Rectal smooth muscle tissue (tissue), 1 donor: ENCODE measurements around the gene ZNF429.
"Not testable (repeated sequence)": the region's sequence is repeated elsewhere in the genome, so short reads cannot be mapped to it uniquely, and the experiment has no call there.

Experiments
- H3K27ac ChIP-seq: one replicate; pipeline ENCODE4 v1.7.0; 2013; ENCODE audit warnings: low read depth, low read length, inconsistent platforms
- H3K27me3 ChIP-seq: one replicate; pipeline ENCODE4 v1.7.0; 2013; ENCODE audit warnings: low read length; ENCODE audit not compliant: control insufficient read depth, insufficient read depth
- H3K36me3 ChIP-seq: one replicate; pipeline ENCODE4 v1.7.0; 2013; ENCODE audit warnings: low read length; ENCODE audit not compliant: control insufficient read depth, insufficient read depth
- H3K4me1 ChIP-seq: one replicate; pipeline ENCODE4 v1.7.0; 2013; ENCODE audit warnings: low read length; ENCODE audit not compliant: control insufficient read depth, insufficient read depth
- H3K4me3 ChIP-seq: one replicate; pipeline ENCODE4 v1.7.0; 2013; ENCODE audit warnings: low read length
- H3K9ac ChIP-seq: one replicate; pipeline ENCODE4 v1.7.0; 2013; ENCODE audit warnings: low read length

Gene ZNF429

DNA sequence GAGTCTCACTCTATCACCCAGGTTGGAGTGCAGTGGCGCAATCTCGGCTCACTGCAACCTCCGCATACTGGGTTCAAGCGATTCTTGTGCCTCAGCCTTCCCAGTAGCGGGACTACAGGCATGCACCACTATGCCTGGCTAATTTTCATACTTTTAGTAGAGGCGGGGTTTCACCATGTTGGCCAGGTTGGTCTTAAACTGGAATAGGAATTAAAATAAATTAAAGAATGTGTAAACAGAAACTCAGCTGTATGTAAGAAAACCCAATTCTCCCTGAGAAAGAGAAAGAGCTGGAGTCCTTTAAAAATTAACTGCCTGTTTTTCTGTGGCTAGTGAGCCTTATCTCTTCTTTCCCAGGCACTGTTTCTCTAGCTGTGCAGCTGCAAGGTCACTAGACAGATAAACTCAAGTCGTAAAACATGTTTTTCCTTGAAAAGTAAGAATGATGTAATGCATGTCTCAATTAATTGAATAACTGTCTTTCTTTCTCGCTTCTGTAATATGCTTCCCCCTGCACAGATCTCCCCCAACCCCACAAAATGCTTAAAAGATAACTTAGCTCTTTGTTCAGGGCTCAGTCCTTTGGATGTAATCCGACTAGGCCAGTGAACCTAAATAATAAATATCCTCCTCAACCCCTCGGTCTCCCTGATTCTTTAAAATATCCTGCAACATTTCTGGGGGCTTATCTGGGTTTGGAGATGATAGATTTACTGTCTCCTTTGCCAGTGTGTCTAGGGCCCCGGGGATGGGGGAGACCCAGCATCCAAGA is 97.4 kb downstream of the ZNF429 start:
- not testable (repeated sequence) for H3K9ac ChIP-seq, H3K4me3 ChIP-seq, H3K4me1 ChIP-seq, H3K27me3 ChIP-seq, H3K36me3 ChIP-seq, H3K27ac ChIP-seq

GRCh38 chr19:21603431-21604231 is 98.2 kb downstream of the ZNF429 start:
- H3K9ac ChIP-seq = no peak overlapping the region
- H3K27ac ChIP-seq = no peak overlapping the region

DNA sequence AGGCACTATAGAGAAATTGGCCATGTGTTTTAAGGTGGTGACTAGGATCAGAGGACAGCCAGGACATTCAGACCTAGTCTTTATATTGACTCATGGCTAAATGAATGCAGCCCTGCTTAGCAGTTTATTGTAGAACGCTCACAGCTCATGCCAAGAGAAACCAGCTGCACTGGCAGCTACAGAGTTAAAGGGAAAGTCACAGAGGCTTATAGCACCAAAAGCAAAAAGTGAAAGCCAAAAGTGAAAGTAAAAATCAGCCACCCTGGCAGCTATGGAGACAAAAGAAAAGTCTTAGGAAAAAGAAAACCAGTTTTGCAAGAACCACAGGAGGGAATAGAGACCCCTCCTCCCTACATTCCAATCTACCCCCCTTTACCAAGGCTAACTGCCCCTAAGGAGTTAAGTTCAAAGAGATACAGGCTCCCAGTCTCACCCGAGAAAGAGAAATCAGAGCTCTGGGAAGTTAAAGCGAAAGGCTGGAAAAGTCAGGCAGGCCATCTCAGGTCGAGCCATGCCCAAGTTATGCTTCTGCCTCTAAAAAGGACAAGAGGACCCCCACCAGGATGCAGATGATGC is 99.0 kb downstream of the ZNF429 start:
- Histone ChIP-seq H3K4me3 (peak overlapping the region; percentile 37), H3K27ac (peak overlapping the region; percentile 59), H3K27me3 (no peaks in the 10 kb centered on the region), H3K4me1 (peaks cover 4% of the 10 kb centered on the region), H3K36me3 (no peaks in the 10 kb centered on the region), H3K9ac (no peak overlapping the region)

More at GRCh38 chr19:21603431-21604231, 98.2 kb downstream of the ZNF429 start:
- Histone ChIP-seq H3K4me3 (no peak overlapping the region), H3K36me3 (no peaks in the 10 kb centered on the region), H3K27me3 (no peaks in the 10 kb centered on the region), H3K4me1 (peaks cover 4% of the 10 kb centered on the region)
